ENCODE data around the gene CELSR1.

DNA sequence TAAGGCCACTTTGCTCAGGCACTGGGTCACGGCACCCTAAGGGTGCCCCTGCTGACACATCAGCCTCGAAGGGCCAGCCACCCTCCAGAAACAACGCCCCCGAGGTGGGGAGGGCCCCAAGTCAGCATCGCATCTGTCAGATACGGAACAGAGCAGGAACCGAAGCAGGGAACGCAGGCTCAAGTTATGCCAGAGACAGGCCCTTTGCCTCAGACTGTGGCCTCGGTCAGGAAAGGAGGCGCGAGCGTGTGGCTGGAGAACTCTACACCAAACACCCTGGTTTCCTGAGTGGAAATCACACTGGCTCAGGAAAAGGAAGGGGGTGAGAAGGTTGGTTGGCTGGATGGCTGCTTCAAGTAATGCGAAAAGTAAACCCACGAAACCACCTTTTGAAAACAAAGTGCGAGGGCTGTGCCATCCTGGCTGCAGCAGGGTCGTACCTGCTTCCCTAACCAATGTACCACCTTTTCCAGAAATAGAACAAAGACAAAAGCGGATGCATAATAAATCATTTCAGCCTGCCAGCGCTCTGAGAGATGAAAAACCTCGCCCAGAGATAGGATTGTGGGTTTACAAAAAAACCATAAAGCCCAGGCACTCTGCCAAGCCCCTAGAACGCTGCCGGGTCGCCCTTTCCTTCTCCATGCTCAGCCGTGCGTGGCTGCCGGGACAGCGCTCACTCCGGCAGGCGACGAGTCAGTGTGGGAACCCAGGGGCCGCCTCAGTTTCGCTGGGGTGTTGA is 163.3 kb downstream of the CELSR1 start:
- TF ChIP-seq, protein P1, sequence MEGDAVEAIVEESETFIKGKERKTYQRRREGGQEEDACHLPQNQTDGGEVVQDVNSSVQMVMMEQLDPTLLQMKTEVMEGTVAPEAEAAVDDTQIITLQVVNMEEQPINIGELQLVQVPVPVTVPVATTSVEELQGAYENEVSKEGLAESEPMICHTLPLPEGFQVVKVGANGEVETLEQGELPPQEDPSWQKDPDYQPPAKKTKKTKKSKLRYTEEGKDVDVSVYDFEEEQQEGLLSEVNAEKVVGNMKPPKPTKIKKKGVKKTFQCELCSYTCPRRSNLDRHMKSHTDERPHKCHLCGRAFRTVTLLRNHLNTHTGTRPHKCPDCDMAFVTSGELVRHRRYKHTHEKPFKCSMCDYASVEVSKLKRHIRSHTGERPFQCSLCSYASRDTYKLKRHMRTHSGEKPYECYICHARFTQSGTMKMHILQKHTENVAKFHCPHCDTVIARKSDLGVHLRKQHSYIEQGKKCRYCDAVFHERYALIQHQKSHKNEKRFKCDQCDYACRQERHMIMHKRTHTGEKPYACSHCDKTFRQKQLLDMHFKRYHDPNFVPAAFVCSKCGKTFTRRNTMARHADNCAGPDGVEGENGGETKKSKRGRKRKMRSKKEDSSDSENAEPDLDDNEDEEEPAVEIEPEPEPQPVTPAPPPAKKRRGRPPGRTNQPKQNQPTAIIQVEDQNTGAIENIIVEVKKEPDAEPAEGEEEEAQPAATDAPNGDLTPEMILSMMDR (IDR thresholded peaks at IDR 0.05; ENCODE audit: insufficient read depth, low read length): no peak
- TF ChIP-seq, protein P2, sequence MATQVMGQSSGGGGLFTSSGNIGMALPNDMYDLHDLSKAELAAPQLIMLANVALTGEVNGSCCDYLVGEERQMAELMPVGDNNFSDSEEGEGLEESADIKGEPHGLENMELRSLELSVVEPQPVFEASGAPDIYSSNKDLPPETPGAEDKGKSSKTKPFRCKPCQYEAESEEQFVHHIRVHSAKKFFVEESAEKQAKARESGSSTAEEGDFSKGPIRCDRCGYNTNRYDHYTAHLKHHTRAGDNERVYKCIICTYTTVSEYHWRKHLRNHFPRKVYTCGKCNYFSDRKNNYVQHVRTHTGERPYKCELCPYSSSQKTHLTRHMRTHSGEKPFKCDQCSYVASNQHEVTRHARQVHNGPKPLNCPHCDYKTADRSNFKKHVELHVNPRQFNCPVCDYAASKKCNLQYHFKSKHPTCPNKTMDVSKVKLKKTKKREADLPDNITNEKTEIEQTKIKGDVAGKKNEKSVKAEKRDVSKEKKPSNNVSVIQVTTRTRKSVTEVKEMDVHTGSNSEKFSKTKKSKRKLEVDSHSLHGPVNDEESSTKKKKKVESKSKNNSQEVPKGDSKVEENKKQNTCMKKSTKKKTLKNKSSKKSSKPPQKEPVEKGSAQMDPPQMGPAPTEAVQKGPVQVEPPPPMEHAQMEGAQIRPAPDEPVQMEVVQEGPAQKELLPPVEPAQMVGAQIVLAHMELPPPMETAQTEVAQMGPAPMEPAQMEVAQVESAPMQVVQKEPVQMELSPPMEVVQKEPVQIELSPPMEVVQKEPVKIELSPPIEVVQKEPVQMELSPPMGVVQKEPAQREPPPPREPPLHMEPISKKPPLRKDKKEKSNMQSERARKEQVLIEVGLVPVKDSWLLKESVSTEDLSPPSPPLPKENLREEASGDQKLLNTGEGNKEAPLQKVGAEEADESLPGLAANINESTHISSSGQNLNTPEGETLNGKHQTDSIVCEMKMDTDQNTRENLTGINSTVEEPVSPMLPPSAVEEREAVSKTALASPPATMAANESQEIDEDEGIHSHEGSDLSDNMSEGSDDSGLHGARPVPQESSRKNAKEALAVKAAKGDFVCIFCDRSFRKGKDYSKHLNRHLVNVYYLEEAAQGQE (IDR thresholded peaks at IDR 0.05; ENCODE audit: insufficient replicate concordance, low read depth): no peak
- TF ChIP-seq POLR2AphosphoS5 (IDR thresholded peaks at IDR 0.05; ENCODE audit: low read depth): no peak
